Central memory CD8-positive, alpha-beta T cell (primary cell): ENCODE measurements around the gene SNAI3.

Experiments used
- ATAC-seq: fragments of 150-1000 bp; cut with Tn5 transposase; replicated peaks from 2 replicates; pipeline ENCODE4 v1.10.0; 2022; ENCODE audit warnings: mild to moderate bottlenecking, moderate FRiP score, moderate number of reproducible peaks; ENCODE audit not compliant: poor library complexity, severe bottlenecking; ENCODE audit errors: extremely low read depth
- DNase-seq, 2 donors: peaks; one replicate each; pipeline ENCODE4 v3.0.0; 2021; ENCODE audit warnings: low spot score in 2 of 2
- H3K27ac Mint-ChIP-seq: one replicate; pipeline ENCODE4 v1.8.0; 2022; ENCODE audit warnings: low read depth, mild to moderate bottlenecking, moderate library complexity, mixed read lengths
- H3K27me3 Mint-ChIP-seq: one replicate; pipeline ENCODE4 v1.8.0; 2022; ENCODE audit warnings: mixed read lengths
- H3K36me3 Mint-ChIP-seq: one replicate; pipeline ENCODE4 v1.8.0; 2022; ENCODE audit warnings: mild to moderate bottlenecking, moderate library complexity, mixed read lengths; ENCODE audit not compliant: insufficient read depth
- H3K4me1 Mint-ChIP-seq: one replicate; pipeline ENCODE4 v1.8.0; 2022; ENCODE audit warnings: mixed read lengths
- H3K4me3 Mint-ChIP-seq: one replicate; pipeline ENCODE4 v1.8.0; 2022; ENCODE audit warnings: mild to moderate bottlenecking, moderate library complexity, mixed read lengths
- H3K9me3 Mint-ChIP-seq: one replicate; pipeline ENCODE4 v1.8.0; 2022; ENCODE audit warnings: mixed read lengths

SNAI3 gene

GRCh38 chr16:88631920-88632586, 54.3 kb downstream of the SNAI3 start:
- H3K4me3 Mint-ChIP-seq, result peak overlapping the region; percentile 13
- H3K27ac Mint-ChIP-seq, result peak overlapping the region; percentile 74
- no peak for ATAC-seq

GRCh38 chr16:88631384-88631783, 54.9 kb downstream of the SNAI3 start:
- ATAC-seq, result no peak
- no peaks in the 10 kb centered on the region for H3K27me3 Mint-ChIP-seq
- H3K27ac Mint-ChIP-seq, result no peak overlapping the region
- peaks cover 47% of the 10 kb centered on the region for H3K36me3 Mint-ChIP-seq
- H3K4me3 Mint-ChIP-seq, result no peak overlapping the region
- H3K9me3 Mint-ChIP-seq, result no peaks in the 10 kb centered on the region
- no peak for DNase-seq
- peaks cover 12% of the 10 kb centered on the region for H3K4me1 Mint-ChIP-seq

More at GRCh38 chr16:88631920-88632586, 54.3 kb downstream of the SNAI3 start:
- H3K9me3 Mint-ChIP-seq, result no peaks in the 10 kb centered on the region
- H3K36me3 Mint-ChIP-seq, result peaks cover 45% of the 10 kb centered on the region
- DNase-seq, result no peak
- H3K27me3 Mint-ChIP-seq, result no peaks in the 10 kb centered on the region
- H3K4me1 Mint-ChIP-seq, result peaks cover 14% of the 10 kb centered on the region

GRCh38 chr16:88630941-88631340, 55.4 kb downstream of the SNAI3 start:
- Mint-ChIP-seq H3K36me3 (peaks cover 48% of the 10 kb centered on the region), H3K9me3 (no peaks in the 10 kb centered on the region), H3K27ac (no peak overlapping the region), H3K4me3 (no peak overlapping the region), H3K27me3 (no peaks in the 10 kb centered on the region), H3K4me1 (peaks cover 9% of the 10 kb centered on the region)
- ATAC-seq (no peak), DNase-seq (no peak)

- Mint-ChIP-seq H3K27me3 (no peaks in the 10 kb centered on the region), H3K4me3 (no peak overlapping the region), H3K4me1 (peaks cover 5% of the 10 kb centered on the region), H3K27ac (peak overlapping the region; percentile 65), H3K9me3 (no peaks in the 10 kb centered on the region), H3K36me3 (peaks cover 49% of the 10 kb centered on the region)
- DNase-seq (no peak), ATAC-seq (no peak)
Observed at GRCh38 chr16:88630433-88630832, 55.9 kb downstream of the SNAI3 start.

GRCh38 chr16:88629835-88630234, 56.5 kb downstream of the SNAI3 start:
- Mint-ChIP-seq H3K27ac (peak overlapping the region; percentile 65), H3K36me3 (peaks cover 50% of the 10 kb centered on the region)

GRCh38 chr16:88628512-88628974, 57.8 kb downstream of the SNAI3 start:
- Mint-ChIP-seq H3K36me3 (peaks cover 53% of the 10 kb centered on the region), H3K27me3 (no peaks in the 10 kb centered on the region), H3K9me3 (no peaks in the 10 kb centered on the region), H3K27ac (no peak overlapping the region), H3K4me3 (no peak overlapping the region), H3K4me1 (no peaks in the 10 kb centered on the region)
- no peak for ATAC-seq
- no peak for DNase-seq

More at GRCh38 chr16:88629835-88630234, 56.5 kb downstream of the SNAI3 start:
- H3K4me3 Mint-ChIP-seq, result no peak overlapping the region
- H3K4me1 Mint-ChIP-seq, result no peaks in the 10 kb centered on the region
- no peak for DNase-seq
- no peaks in the 10 kb centered on the region for H3K9me3 Mint-ChIP-seq
- ATAC-seq, result no peak
- H3K27me3 Mint-ChIP-seq, result no peaks in the 10 kb centered on the region
